GM21390 (cell line): ENCODE measurements around the gene STARD10.

Experiments used
- ATAC-seq: cut with Tn5 transposase; IDR thresholded peaks from one replicate; pipeline ENCODE4 v1.9.1; 2021; ENCODE audit not compliant: unreplicated experiment

STARD10 gene

DNA sequence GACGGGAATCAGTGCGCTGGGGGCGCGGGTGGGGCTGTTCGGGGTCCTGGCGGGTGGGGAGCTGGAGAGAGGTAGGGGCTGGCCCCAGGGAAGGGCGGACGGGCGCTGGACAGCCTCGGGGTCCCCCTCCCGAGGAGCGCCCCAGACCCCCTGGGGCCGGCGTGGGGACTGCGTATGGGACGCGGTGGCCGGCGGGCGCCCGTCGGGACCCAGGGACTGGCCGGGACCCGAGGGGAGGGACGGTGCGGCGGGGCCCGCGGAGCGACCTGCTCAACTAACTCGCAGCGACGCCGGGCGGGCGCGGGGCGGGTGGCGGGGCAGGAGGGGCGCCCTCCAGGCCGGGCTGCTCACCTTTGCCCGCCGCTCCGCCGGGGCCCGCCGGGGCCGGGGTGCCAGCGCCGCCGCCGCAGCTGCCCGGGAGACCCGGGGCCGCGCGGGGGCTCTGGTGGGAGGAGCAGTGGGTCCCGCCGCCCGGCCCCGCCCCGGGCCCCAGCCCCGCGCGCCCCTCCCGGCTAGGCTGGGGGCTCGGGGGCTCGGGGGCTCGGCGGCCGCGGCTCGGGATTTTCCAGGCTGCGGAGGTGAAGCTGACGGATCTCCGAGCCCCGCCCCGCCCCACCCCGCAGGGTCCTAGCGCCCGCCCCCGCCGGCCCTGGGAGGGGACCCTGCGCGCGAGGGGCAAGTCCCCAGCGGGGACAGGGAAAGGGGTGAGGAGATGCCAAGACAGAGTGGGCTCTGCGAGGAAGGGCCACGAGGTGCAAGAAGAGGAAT is 12.3 kb downstream of the STARD10 start:
- ATAC-seq, result peak; percentile 53

DNA sequence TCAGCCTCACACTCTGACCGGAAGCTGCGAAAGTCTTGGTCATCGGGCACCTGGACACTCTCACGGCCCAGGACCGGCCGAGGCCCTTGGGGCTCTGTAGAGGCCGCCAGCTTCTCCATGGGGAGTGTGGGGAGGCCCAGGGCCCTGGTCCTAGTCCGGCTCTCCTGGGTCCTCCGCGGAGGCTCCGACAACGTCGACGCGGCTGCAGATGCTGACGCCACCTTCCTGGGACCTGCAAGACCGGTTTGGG is 12.9 kb downstream of the STARD10 start:
- no peak for ATAC-seq

- no peak for ATAC-seq
Measured at GRCh38 chr11:72780296-72781062, 13.4 kb downstream of the STARD10 start.

- ATAC-seq, result no peak
Measured at GRCh38 chr11:72779495-72780128, 14.2 kb downstream of the STARD10 start.

DNA sequence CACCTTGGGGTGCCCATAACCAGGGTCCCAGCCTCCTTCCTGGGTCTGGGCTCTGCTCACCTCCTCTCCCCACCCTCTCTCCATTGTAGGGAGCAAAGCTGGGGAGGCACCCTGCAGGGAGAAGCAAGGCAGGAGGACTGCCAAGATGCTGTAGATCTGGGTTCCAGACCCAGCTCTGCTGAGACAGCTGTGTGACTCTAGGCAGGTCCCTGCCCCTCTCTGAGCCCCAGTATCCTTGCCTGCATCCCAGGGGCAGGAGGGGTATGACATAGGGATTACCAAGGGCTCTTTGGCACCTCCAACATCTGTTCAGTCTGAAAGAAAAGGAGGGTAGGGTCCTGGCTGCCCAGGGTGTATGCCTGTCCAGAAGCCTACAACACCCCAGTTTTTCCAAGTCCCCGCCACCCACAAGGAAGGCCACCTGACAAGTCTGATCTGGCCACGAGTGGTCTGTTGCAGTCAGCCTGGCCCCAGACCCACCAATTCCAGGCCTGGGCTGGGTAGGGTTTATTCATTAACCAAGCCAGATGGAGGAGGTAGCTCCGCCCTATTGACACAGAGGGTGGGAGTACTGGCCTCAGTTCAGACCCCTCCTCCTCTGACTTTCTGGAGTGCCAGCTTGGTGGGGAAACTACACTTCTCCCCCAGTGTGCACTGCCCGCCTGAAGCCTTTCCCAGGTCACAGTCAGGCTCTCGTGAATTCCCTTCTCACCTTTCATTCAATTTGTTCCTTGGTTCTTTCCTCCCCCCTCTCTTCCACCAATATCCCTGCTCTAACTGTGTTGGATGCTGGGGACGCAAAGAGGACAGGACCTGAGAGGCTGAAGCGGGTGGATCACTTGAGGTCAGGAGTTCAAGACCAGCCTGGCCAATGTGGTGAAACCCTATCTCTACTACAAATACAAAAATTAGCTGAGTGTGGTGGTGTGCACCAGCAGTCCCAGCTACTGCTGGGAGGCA is 15.0 kb downstream of the STARD10 start:
- no peak for ATAC-seq

- no peak for ATAC-seq
Measured at GRCh38 chr11:72777755-72778278, 16.0 kb downstream of the STARD10 start.

GRCh38 chr11:72776844-72777754 is 16.7 kb downstream of the STARD10 start:
- ATAC-seq, result no peak

- ATAC-seq, result no peak
Measured at GRCh38 chr11:72776117-72776843, 17.6 kb downstream of the STARD10 start.

- no peak for ATAC-seq
Measured at GRCh38 chr11:72775288-72776110, 18.3 kb downstream of the STARD10 start.

GRCh38 chr11:72774499-72774898 is 19.3 kb downstream of the STARD10 start:
- ATAC-seq, result no peak

DNA sequence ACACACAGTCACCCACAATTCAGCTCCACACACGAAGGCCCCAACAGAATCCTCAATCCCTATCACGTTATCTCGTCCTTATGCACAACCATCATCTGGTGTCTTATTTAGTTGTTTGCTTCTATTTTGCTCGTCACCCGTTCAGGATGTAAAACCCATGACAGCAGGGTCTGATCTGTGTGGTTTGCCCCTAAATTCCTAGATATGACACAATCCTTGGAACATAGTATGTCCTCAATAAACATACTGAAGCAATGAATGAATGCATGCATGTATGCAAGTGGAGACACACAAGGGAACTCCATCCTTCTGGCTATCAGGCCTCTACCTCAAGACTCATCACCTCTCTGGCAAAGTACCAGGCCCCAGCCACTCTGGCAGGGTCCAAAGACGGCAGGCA is 20.2 kb downstream of the STARD10 start:
- ATAC-seq, result no peak

DNA sequence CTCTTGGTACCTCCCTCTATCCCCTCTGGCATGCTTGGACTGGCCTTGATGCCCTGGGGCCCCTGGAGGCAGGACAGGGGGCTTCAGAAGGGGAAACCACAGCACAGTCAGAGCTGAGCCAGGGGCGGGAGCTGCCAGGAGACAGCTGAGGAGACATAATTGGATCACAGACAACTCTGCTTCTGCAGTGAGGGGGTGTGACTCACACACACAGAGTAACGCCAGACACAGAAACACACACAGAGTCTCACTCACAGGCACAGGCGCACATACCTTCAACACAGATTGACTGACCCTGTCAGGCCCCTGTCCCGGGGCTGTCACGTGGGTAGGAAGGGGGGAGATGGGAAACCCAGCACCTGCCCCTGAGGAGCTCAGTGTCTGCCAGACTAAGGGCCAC is 20.6 kb downstream of the STARD10 start:
- ATAC-seq, result no peak

DNA sequence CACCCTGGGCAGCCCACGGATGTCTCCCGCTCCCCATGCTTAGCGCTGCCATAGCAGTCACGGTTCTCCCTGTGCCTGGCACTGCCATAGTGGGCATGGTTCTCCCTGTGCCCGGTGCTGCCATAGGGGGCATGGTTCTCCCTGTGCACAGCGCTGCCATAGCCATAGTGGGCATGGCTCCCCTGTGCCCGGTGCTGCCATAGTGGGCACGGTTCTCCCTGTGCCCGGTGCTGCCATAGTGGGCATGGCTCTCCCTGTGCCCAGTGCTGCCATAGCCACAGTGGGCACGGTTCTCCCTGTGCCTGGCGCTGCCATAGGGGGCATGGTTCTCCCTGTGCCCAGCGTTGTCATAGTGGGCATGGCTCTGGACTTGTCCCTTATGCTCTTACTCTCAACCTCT is 21.8 kb downstream of the STARD10 start:
- no peak for ATAC-seq

- no peak for ATAC-seq
Measured at GRCh38 chr11:72771507-72771906, 22.3 kb downstream of the STARD10 start.

DNA sequence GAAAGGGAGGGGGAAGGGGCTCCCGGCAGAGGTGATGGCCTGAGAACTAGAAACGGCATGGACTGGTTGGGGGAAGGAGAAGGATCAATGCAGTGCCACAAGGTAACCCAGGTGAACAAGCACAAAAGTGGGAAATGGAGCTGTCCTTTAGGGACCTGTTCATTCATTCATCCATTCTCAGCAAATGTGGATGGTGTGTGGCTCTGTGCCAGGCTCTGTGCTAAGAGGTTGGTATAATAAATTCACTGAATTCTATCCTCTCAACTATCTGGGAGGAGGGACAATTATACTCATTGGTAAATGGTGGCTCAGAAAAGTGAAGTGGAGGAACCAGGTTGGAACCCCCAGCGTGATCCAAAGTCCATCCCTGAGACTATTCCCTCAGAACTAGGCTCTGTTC is 23.0 kb downstream of the STARD10 start:
- ATAC-seq, result no peak

DNA sequence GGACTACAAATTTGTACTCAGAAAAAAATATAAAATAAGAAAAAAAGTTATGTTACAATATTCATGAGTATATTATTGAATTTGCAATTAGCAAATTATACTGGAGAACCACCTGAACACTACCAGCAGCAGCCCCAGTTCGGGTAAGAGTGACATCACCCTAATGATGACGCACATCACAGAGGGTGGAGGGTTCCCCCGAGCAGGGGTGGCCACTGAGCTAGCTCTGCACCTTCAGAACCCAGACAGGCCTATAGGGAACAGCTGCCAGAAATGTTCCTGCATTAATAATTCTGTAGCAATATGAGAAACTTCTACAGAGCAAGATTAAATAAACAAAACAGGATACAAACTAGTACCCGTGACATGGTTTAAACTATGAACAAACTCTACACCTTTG is 24.2 kb downstream of the STARD10 start:
- no peak for ATAC-seq

GRCh38 chr11:72768581-72768980 is 25.3 kb downstream of the STARD10 start:
- no peak for ATAC-seq
